Chondrocyte (in vitro differentiated cells): ENCODE results near the gene PDCD4. TPM values are rescaled to one million over a fixed set of nuclear protein-coding genes. Genes with fewer than 3 reads are reported as not detected.
A peak's percentile ranks its signal among the peaks of the same experiment; 100 is the strongest.

Experiments used
- DNase-seq: peaks from one replicate; pipeline ENCODE4 v3.0.0; 2021; ENCODE audit warnings: mixed read lengths, low spot score
- H3K27ac Mint-ChIP-seq: one replicate; pipeline ENCODE4 v1.8.0; 2021; ENCODE audit warnings: mild to moderate bottlenecking, moderate library complexity, mixed read lengths; ENCODE audit not compliant: unreplicated experiment
- H3K27me3 Mint-ChIP-seq: 2 replicates; pipeline ENCODE4 v1.8.0; 2021; ENCODE audit warnings: low read depth, mixed read lengths
- H3K36me3 Mint-ChIP-seq: 2 replicates; pipeline ENCODE4 v1.8.0; 2021; ENCODE audit warnings: low read depth, mixed read lengths
- H3K4me1 Mint-ChIP-seq: 2 replicates; pipeline ENCODE4 v1.8.0; 2021; ENCODE audit warnings: low read depth, mild to moderate bottlenecking, mixed read lengths
- H3K4me3 Mint-ChIP-seq: one replicate; pipeline ENCODE4 v1.8.0; 2021; ENCODE audit warnings: mild to moderate bottlenecking, moderate library complexity, mixed read lengths; ENCODE audit not compliant: unreplicated experiment
- H3K9me3 Mint-ChIP-seq: 2 replicates; pipeline ENCODE4 v1.8.0; 2021; ENCODE audit warnings: low read depth, mixed read lengths
- total RNA-seq: library from RNA; stranded (reverse); gene quantifications from 3 replicates; pipeline ENCODE4 v1.2.1, GENCODE V29; 2021
- TF ChIP-seq, protein P1 (sequence below): fragments of 200-600 bp; sonication (generic); IDR thresholded peaks from 2 replicates; pipeline ENCODE4 v1.5.0; 2021; ENCODE audit warnings: antibody characterized with exemption, mild to moderate bottlenecking, moderate library complexity

The PDCD4 gene
- total RNA-seq, 1 donor from 2014 or later: 80.3 TPM

DNA sequence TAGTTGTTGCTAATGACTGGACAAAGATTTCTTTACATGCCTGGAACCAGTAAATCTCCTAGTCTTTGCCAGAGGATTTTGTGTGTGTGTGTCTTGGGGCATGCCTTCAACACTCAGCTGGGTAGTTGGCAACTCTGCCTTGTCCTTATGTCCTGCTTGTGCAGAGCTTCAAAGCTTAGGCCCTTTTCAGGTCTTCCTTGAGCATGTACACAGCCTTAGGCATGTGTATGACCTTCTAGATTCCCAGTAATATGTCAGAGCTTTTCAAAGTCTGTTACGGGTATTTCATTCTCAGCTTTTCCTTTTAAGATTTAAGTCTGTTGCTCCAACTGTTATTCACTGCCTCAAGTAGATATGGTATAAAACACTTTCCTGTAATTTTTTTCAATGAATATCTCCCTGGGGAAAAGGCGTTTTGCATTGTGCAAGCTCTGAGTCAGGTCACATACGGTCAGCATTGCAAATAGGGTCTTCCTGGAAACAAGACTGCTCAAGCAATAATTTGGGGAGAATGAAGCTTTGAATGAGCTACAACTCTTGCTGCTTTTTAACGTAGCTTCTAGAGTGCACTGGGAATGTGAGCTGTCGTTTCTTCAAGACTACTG, 73.2 kb downstream of the PDCD4 start:
- Mint-ChIP-seq H3K9me3 (peaks cover 9% of the 10 kb centered on the region), H3K27ac (no peak overlapping the region), H3K4me3 (no peak overlapping the region), H3K36me3 (peaks cover 16% of the 10 kb centered on the region), H3K27me3 (no peaks in the 10 kb centered on the region), H3K4me1 (peaks cover 45% of the 10 kb centered on the region)
- TF ChIP-seq, protein P1, sequence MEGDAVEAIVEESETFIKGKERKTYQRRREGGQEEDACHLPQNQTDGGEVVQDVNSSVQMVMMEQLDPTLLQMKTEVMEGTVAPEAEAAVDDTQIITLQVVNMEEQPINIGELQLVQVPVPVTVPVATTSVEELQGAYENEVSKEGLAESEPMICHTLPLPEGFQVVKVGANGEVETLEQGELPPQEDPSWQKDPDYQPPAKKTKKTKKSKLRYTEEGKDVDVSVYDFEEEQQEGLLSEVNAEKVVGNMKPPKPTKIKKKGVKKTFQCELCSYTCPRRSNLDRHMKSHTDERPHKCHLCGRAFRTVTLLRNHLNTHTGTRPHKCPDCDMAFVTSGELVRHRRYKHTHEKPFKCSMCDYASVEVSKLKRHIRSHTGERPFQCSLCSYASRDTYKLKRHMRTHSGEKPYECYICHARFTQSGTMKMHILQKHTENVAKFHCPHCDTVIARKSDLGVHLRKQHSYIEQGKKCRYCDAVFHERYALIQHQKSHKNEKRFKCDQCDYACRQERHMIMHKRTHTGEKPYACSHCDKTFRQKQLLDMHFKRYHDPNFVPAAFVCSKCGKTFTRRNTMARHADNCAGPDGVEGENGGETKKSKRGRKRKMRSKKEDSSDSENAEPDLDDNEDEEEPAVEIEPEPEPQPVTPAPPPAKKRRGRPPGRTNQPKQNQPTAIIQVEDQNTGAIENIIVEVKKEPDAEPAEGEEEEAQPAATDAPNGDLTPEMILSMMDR: no peak
- DNase-seq: no peak

DNA sequence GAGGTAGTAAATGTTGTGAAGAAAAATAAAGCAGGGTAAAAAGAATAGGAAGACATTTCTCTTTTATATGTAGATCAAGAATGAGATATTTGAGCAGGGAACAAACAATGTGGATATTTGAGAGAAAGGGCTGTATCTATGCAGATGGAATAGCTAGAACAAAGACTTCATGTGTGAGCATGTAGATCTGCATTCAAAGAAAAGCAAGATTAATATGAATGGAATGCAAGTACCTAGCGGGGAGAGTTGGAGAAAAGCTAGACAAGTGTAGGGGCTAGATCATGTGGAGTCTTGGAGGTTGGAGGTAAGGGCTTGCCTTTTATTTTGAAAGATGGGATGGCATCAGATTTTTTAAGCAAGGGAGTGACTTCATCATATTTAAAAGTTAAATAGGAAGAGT, 74.8 kb downstream of the PDCD4 start:
- Mint-ChIP-seq H3K9me3 (peaks cover 9% of the 10 kb centered on the region), H3K4me1 (peaks cover 45% of the 10 kb centered on the region), H3K27ac (peak overlapping the region; percentile 3), H3K36me3 (peaks cover 17% of the 10 kb centered on the region), H3K4me3 (no peak overlapping the region), H3K27me3 (no peaks in the 10 kb centered on the region)
- TF ChIP-seq, protein P1: no peak
- no peak for DNase-seq

DNA sequence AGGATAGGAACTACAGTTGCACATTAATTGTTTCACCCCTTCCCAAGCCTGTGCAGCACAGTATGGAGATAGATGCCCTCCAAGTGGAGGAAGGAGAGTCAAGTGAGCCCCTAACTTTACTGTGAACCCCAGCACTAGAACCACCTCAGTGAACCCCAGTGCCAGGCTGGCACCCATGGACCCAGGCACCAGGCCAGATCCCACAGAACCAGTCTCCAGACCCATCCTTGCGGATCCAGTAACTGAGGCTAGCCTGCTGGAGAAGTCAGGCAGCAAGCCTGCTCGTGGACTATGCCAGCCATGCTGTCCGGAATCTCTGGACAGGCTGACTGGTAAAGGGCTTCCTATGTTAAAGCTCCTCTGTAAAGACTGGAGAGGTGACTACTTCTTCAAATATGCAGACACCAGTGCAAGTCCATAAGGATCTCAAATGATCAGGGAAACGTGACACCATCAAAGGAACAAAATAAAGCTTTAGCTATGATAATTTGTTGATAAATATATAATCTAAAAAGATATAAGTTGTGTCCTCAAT, 75.4 kb downstream of the PDCD4 start:
- TF ChIP-seq, protein P1: no peak
- Mint-ChIP-seq H3K27me3 (no peaks in the 10 kb centered on the region), H3K4me3 (no peak overlapping the region), H3K4me1 (peaks cover 45% of the 10 kb centered on the region), H3K36me3 (peaks cover 17% of the 10 kb centered on the region), H3K9me3 (peaks cover 9% of the 10 kb centered on the region), H3K27ac (no peak overlapping the region)
- DNase-seq: peak; percentile 64

Other genes starting within 250 kb of the PDCD4 start
- gene RBM20, start 227.6 kb upstream of the PDCD4 start, total RNA-seq: 1.4 to 3.8 TPM (median 3.6 TPM) in 3 replicates
- gene BBIP1, start 47.3 kb downstream of the PDCD4 start, total RNA-seq: 22.2 to 26.4 TPM (median 25.0 TPM) in 3 replicates
- 64.4 to 73.3 TPM (median 65.9 TPM) in 3 replicates for gene SHOC2, start 47.7 kb downstream of the PDCD4 start, total RNA-seq
- 0.07 to 0.17 TPM in 2 of 3 replicates, not detected in the other for gene ADRA2A, start 205.1 kb downstream of the PDCD4 start, total RNA-seq